DMS53 treated with DMSO at 0.1 percent for 48 hours (cell line): Measurements from ENCODE around the gene RAPGEF1.

Source experiments
- DNase-seq: peaks from one replicate; lab custom pipeline; 2025; ENCODE audit not compliant: unreplicated experiment; lab: John Stamatoyannopoulos, UW

Gene RAPGEF1

GRCh38 chr9:131611586-131612315 is 128.1 kb downstream of the RAPGEF1 start:
- no peak for DNase-seq

DNA sequence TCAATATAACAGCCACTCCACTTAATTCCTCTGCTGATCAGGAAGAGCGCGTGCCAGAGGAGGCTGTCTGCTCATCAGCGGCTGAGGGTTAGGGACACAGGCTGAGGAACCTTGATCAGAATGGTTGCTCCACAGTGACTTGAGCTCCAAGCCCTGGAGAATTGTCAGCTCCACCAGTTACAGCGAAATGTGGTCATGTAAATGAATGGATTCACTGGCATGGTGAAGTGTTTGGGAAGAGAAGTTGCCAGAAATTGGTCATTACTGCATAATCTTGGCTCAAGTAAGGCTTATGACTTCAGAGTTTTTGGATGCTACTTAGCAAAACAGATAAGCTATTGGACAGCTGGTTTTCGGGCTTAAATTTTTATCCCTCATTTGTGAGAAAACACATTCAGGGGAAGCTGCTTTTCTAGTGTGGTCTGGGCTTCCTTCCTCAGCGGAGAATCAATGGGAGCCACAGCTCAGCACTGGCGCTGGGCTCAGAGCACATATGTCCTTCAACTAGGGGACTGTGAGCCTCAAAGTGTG is 129.6 kb downstream of the RAPGEF1 start:
- DNase-seq, result no peak

- DNase-seq, result no peak
Observed at GRCh38 chr9:131609099-131609830, 130.6 kb downstream of the RAPGEF1 start.

GRCh38 chr9:131608493-131609037 is 131.3 kb downstream of the RAPGEF1 start:
- DNase-seq, result no peak

GRCh38 chr9:131607591-131607990 is 132.3 kb downstream of the RAPGEF1 start:
- no peak for DNase-seq

GRCh38 chr9:131606896-131607567 is 132.8 kb downstream of the RAPGEF1 start:
- no peak for DNase-seq

GRCh38 chr9:131605770-131606590 is 133.9 kb downstream of the RAPGEF1 start:
- DNase-seq, result no peak

DNA sequence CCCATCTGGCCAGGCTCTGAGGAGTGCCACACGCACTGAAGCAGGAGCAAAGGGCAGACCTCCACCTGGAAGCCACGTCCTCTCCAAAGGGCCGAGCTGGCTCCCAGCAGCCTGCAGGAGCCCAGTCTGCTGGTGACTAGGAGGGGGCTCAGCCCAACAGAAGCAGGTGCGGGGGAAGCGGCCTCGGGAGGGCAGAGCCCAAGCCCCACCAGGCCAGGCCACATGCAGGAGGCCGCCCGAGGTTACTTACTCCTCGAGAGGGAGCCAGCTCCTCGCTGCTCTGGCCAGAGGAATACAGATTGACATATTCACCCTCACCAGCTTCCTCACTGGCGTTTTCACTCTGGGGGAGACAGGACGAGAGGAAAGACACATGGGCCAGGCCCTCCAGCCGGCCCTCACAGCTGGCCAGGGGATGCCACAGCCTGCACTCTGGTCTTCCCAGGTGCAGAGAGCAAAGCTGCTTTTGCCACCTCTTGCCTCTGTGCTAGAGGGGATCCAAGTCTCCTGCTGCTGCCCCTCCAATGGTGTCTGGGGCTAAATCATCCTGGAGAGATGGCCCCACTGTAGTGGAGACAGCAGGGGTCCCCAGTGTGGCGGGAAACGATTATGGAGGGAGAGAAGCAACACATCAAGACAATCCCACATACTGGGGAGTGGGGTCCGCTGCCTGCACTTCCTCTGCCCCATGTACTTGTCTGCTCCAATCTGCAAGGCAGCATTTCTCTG is 136.0 kb downstream of the RAPGEF1 start:
- DNase-seq, result no peak

DNA sequence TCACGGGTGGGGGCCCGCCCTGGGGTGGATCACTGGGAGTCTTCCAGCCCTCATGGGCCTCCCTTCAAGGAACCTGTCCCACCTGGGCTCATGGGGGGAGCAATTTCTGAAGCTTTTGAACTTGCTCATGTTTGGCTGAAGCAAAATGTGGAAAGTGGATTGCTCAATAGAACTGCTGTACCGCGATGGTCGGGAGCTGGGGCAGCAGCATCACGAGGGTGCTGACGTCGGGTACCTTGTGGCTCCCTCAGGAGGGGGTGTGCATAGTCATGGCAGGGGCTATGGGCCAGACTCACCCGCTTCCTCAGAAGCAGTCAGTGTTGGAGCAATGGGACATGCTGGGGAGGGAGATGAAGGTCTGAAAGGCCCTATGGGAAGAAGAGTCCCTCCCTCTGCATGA is 136.7 kb downstream of the RAPGEF1 start:
- DNase-seq, result no peak

GRCh38 chr9:131601683-131602181 is 138.1 kb downstream of the RAPGEF1 start:
- no peak for DNase-seq

GRCh38 chr9:131598121-131598520 is 141.8 kb downstream of the RAPGEF1 start:
- DNase-seq, result no peak

DNA sequence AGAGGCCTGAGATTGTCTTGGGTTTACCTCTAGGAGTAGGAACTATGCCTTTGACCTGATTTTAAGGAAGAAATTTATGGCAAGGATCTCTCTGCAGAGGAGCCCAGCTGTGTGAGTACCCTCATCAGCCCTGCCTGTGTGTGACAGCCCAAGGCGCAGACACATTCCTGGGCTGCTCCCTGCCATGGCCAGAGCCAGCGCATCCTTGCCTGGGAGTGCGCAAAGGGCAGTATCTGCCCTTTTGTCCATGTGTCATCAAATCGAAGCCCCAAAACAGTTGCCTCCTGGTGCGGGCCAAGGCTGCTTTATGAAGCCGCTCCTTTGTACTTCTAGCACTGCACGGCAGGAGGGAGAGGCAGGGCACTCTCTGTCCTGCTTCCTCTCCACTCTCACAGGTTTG is 142.6 kb downstream of the RAPGEF1 start:
- no peak for DNase-seq

DNA sequence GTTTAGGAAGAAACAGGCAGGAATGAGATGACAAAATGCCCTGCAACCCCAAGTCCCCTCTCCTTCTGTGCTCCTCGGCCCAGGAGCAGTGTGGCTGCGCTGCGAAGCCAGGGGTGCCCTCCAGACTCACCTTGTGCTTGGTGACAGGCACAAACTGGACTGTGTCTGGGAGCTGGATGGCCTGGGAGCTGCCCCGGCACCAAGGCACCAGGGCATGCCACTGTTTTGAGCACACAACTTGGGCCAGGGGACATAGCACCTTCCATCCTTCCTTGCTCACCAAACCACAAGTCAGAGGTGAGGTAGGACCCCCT is 143.5 kb downstream of the RAPGEF1 start:
- no peak for DNase-seq

GRCh38 chr9:131595696-131596429 is 144.0 kb downstream of the RAPGEF1 start:
- DNase-seq, result no peak

GRCh38 chr9:131594906-131595665 is 144.8 kb downstream of the RAPGEF1 start:
- DNase-seq, result no peak

DNA sequence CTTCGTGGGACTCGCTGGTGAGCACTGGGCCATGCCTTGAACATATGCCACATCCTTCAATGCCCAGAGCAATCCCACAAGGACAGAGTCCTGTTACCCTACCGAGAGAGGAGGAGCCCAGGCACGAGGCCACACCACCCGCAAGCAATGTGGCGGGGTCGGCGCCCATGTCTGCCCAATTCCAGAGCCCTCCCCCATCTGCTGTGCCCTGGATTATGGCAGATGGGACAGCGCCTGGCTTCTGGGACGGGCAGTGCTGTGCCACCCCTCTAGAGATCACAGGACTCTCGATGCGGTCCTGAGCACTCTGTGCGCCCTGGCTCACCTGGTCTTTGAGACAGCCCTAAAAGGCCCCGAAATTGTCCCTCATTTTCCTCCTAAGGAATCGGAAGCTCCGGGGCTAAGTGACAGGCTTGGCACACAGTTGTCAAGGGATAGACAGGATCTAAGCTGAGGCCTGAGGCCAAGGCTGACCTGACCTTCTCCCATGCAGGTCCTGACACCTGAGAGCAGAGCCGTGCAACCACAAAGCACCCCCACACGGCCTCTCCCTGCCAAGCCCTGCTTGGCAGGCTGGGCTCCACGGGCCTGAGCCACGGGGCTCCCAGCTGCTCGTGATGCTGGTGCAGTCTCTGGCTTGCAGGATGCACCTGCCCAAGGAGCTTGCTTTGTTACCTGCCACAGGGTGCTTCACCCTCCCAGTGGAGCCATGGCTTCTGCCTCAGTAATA is 145.8 kb downstream of the RAPGEF1 start:
- no peak for DNase-seq

GRCh38 chr9:131593091-131593820 is 146.6 kb downstream of the RAPGEF1 start:
- no peak for DNase-seq
